GM12892 (cell line): Measurements from ENCODE around the gene SCT.

ENCODE experiments used
- POLR2A ChIP-seq: IDR thresholded peaks from 2 replicates; pipeline ENCODE4 v1.6.1; 2011; ENCODE audit warnings: low read depth, low read length, control low read depth
- POLR2AphosphoS5 ChIP-seq: IDR thresholded peaks from 2 replicates; pipeline ENCODE4 v1.6.1; 2011; ENCODE audit warnings: low read depth, low read length, control low read depth

GRCh38 chr11:609341-609811 lies 17.6 kb downstream of the SCT start:
- no peak for TF ChIP-seq POLR2A
- TF ChIP-seq POLR2AphosphoS5 = no peak
